Activated naive CD8-positive, alpha-beta T cell treated with anti-CD3 and anti-CD28 coated beads, Interleukin-2, amount 10 ng/mL, durations not matched to agents 7 days and 5 days (primary cell): ENCODE measurements around the gene CROT. TPM values are rescaled to one million over a fixed set of nuclear protein-coding genes. Genes with fewer than 3 reads are reported as not detected.

Source experiments
- ATAC-seq: fragments of 150-1000 bp; cut with Tn5 transposase; one replicate; pipeline ENCODE4 v1.10.0; 2021; ENCODE audit warnings: low read depth, moderate library complexity
- POLR2A ChIA-PET: fragments of 350-600 bp; sonication (Branson Sonifier 250); formaldehyde crosslinking; loops from one replicate; lab custom pipeline; 2021; ENCODE audit warnings: antibody characterized with exemption; lab: Charles Lee
- DNase-seq: peaks from one replicate; pipeline ENCODE4 v3.0.0; 2021
- H3K27ac Mint-ChIP-seq: one replicate; pipeline ENCODE4 v1.8.0; 2022; ENCODE audit warnings: mild to moderate bottlenecking, mixed read lengths
- H3K27me3 Mint-ChIP-seq: one replicate; pipeline ENCODE4 v1.8.0; 2022; ENCODE audit warnings: mild to moderate bottlenecking, moderate library complexity, mixed read lengths
- H3K36me3 Mint-ChIP-seq: one replicate; pipeline ENCODE4 v1.8.0; 2021; ENCODE audit warnings: mild to moderate bottlenecking, mixed read lengths
- H3K4me1 Mint-ChIP-seq: one replicate; pipeline ENCODE4 v1.8.0; 2021; ENCODE audit warnings: mixed read lengths
- H3K4me3 Mint-ChIP-seq: one replicate; pipeline ENCODE4 v1.8.0; 2022; ENCODE audit warnings: mild to moderate bottlenecking, moderate library complexity, mixed read lengths
- H3K9me3 Mint-ChIP-seq: one replicate; pipeline ENCODE4 v1.8.0; 2021; ENCODE audit warnings: mixed read lengths
- total RNA-seq, 2 experiments: library from RNA; stranded (reverse); gene quantifications; one replicate each; pipeline ENCODE4 v1.2.3, GENCODE V29; 2021

Gene CROT
- total RNA-seq, 2 experiments from 2014 or later: 13.0 to 13.8 TPM

DNA sequence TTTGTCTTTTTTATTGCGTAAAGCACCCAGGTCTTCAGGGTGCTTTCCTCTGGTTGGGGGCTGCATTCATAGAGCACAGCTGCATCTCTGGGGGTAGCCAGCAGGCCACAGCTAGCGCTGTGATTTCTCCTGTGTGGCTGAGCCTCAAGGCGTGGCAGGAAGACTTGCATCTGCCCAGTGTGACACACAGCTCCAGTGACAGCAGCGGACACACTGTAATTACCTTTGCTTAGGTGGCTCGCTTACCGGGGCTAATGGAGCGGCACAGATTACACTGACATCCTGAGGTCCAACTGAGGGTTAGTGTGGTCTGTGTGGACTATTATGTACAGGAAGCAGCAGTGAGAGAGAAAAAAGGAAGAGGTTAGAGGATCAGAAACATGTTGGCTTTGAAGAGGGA is 102.9 kb downstream of the CROT start:
- ATAC-seq: no peak
- no peak for DNase-seq
- H3K4me1 Mint-ChIP-seq: peaks cover 4% of the 10 kb centered on the region
- peaks cover 21% of the 10 kb centered on the region for H3K27me3 Mint-ChIP-seq
- H3K36me3 Mint-ChIP-seq: no peaks in the 10 kb centered on the region
- H3K27ac Mint-ChIP-seq: no peak overlapping the region
- no peak overlapping the region for H3K4me3 Mint-ChIP-seq
- H3K9me3 Mint-ChIP-seq: no peaks in the 10 kb centered on the region
- POLR2A ChIA-PET: no interaction called here

Other genes starting within 250 kb of the CROT start
- gene DMTF1, start 193.2 kb upstream of the CROT start, total RNA-seq: 100 to 1,000 TPM; 131 to 137 TPM
- 10 to 100 TPM; 56.1 to 59.5 TPM for gene TMEM243, start 125.9 kb upstream of the CROT start, total RNA-seq
- gene ABCB4, start 130.0 kb downstream of the CROT start, total RNA-seq: under 1 TPM in 1 of 2 experiments, not detected in 1; 0.54 TPM